Epithelial cell of esophagus (primary cell): ENCODE data around the gene GJD4.

ENCODE experiments used
- DNase-seq: peaks from one replicate; pipeline ENCODE4 v3.0.0; 2010; ENCODE audit warnings: low read depth
- H3K4me3 ChIP-seq: 2 replicates; pipeline ENCODE4 v1.5.1; 2011; ENCODE audit warnings: mild to moderate bottlenecking, low read length, control low read depth
- TF ChIP-seq, protein P1 (sequence below): IDR thresholded peaks from 2 replicates; pipeline ENCODE4 v1.5.1; 2011; ENCODE audit warnings: low read depth, mild to moderate bottlenecking, low read length, control low read depth, inconsistent platforms; ENCODE audit not compliant: insufficient read depth; ENCODE audit errors: missing control alignments

The GJD4 gene

DNA sequence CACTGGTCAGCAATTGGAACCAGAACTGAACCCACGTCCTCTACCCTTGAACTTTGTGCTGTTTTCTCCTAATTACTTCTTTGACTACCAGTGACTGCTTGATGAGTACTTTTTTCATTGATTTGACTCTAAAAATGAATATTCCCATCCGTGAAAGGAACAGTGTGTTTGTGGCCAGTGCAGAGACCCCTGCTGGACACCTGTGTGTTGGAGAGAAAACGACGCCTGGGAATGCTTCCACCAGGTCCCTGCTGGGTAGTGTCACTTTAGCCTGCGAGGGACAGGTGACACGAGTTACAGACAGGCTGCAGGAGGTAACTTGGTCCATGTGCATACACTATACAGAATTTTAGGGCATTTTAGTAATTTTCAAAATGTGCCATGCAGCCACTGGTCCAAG lies 6.8 kb upstream of the GJD4 start:
- no peak overlapping the region for H3K4me3 ChIP-seq
- TF ChIP-seq, protein P1, sequence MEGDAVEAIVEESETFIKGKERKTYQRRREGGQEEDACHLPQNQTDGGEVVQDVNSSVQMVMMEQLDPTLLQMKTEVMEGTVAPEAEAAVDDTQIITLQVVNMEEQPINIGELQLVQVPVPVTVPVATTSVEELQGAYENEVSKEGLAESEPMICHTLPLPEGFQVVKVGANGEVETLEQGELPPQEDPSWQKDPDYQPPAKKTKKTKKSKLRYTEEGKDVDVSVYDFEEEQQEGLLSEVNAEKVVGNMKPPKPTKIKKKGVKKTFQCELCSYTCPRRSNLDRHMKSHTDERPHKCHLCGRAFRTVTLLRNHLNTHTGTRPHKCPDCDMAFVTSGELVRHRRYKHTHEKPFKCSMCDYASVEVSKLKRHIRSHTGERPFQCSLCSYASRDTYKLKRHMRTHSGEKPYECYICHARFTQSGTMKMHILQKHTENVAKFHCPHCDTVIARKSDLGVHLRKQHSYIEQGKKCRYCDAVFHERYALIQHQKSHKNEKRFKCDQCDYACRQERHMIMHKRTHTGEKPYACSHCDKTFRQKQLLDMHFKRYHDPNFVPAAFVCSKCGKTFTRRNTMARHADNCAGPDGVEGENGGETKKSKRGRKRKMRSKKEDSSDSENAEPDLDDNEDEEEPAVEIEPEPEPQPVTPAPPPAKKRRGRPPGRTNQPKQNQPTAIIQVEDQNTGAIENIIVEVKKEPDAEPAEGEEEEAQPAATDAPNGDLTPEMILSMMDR: no peak
- DNase-seq: no peak

DNA sequence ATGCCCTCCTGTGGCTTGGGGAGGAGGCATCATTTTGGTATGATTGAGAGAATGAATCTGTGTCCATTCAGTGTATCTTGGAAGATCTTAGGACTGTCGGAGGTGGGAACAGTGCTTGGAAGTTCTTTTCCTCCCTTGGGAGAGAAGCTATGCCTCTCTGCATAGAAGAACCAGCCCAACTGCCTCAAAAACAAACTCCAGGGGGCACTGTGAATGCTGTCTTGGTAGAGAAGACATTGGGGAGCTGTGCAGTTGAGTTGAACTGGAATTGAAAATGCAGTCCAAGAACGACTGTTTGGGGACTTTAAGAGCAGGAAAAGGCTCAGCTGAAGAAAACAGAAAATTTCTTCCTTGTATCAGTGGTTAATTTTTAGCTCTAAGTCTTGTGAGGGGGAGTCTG lies 4.9 kb upstream of the GJD4 start:
- no peak overlapping the region for H3K4me3 ChIP-seq
- DNase-seq: no peak
- TF ChIP-seq, protein P1: no peak

DNA sequence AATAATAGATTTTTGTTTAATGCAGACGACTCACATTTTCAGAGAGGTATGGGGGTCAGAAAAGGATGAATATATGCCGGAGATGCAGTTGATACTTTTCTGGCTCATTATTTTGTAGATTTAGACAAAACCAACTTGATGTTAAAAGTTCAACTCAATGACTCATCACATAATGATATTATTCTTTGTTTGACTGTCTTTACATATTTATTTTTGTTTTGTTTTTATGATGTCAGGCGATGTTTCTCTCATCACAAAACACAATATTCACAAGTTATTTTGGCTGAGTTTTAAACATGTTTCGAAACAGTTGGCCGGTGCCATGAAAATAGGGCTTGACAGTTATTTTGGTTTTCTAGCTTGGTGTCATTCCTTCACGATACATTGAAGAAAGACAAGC lies 1.3 kb downstream of the GJD4 start:
- TF ChIP-seq, protein P1: no peak
- H3K4me3 ChIP-seq: no peak overlapping the region
- no peak for DNase-seq

DNA sequence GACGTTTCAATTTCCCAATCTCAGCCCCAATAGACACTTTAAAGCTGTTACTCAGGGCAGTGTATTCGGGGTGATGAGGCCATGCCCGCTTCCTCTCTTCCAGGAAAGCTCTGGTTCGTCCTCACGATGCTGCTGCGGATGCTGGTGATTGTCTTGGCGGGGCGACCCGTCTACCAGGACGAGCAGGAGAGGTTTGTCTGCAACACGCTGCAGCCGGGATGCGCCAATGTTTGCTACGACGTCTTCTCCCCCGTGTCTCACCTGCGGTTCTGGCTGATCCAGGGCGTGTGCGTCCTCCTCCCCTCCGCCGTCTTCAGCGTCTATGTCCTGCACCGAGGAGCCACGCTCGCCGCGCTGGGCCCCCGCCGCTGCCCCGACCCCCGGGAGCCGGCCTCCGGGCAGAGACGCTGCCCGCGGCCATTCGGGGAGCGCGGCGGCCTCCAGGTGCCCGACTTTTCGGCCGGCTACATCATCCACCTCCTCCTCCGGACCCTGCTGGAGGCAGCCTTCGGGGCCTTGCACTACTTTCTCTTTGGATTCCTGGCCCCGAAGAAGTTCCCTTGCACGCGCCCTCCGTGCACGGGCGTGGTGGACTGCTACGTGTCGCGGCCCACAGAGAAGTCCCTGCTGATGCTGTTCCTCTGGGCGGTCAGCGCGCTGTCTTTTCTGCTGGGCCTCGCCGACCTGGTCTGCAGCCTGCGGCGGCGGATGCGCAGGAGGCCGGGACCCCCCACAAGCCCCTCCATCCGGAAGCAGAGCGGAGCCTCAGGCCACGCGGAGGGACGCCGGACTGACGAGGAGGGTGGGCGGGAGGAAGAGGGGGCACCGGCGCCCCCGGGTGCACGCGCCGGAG lies 2.6 kb downstream of the GJD4 start:
- TF ChIP-seq, protein P1: no peak
- H3K4me3 ChIP-seq: peak overlapping the region; percentile 35
- DNase-seq: peak; percentile 21

DNA sequence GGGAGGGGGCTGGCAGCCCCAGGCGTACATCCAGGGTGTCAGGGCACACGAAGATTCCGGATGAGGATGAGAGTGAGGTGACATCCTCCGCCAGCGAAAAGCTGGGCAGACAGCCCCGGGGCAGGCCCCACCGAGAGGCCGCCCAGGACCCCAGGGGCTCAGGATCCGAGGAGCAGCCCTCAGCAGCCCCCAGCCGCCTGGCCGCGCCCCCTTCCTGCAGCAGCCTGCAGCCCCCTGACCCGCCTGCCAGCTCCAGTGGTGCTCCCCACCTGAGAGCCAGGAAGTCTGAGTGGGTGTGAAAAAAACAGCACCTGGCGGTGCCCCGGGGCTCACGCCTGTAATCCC lies 3.2 kb downstream of the GJD4 start:
- TF ChIP-seq, protein P1: no peak
- H3K4me3 ChIP-seq: no peak overlapping the region

DNA sequence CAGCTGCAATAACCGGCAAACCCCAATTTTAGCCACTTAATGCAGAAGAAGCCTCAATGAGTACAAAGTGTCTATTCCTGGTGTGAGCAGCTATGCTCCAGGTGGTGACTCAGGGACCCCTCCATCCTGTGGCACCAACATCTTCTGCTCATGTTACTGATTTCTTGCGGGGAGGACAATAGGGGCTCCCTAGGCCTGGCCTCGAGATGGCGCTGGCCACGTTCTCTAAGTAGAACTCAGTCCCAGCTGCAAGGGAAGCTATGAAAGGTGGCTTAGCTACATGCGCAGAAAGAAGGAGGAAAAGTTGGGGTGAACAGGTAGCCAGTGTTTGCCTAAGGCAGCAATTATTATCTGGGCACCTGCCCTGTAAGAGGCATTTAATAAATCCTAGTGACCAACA lies 6.6 kb downstream of the GJD4 start:
- TF ChIP-seq, protein P1: no peak

More for the DNA sequence above, 3.2 kb downstream of the GJD4 start:
- DNase-seq: no peak

More for the DNA sequence above, 6.6 kb downstream of the GJD4 start:
- no peak for DNase-seq
- no peak overlapping the region for H3K4me3 ChIP-seq
